ENCODE measurements around the gene LRRC27.
"Not testable (repeated sequence)": the region's sequence is repeated elsewhere in the genome, so short reads cannot be mapped to it uniquely, and the experiment has no call there.

Gene LRRC27

GRCh38 chr10:132339276-132339675 lies 7.3 kb downstream of the LRRC27 start:
- no peak for DNase-seq

GRCh38 chr10:132341017-132341416 lies 9.0 kb downstream of the LRRC27 start:
- no peak for DNase-seq

GRCh38 chr10:132341781-132342180 lies 9.8 kb downstream of the LRRC27 start:
- no peak for DNase-seq

GRCh38 chr10:132342553-132342952 lies 10.6 kb downstream of the LRRC27 start:
- DNase-seq = no peak

- no peak for DNase-seq
Observed at GRCh38 chr10:132344386-132344785, 12.4 kb downstream of the LRRC27 start.

GRCh38 chr10:132345345-132345744 lies 13.4 kb downstream of the LRRC27 start:
- no peak for DNase-seq

GRCh38 chr10:132346806-132347205 lies 14.8 kb downstream of the LRRC27 start:
- no peak for DNase-seq

GRCh38 chr10:132347211-132347930 lies 15.4 kb downstream of the LRRC27 start:
- DNase-seq = no peak

- DNase-seq = no peak
Observed at GRCh38 chr10:132347931-132348267, 15.9 kb downstream of the LRRC27 start.

- DNase-seq = no peak
Observed at GRCh38 chr10:132349766-132350165, 17.8 kb downstream of the LRRC27 start.

- no peak for DNase-seq
Observed at GRCh38 chr10:132350391-132350790, 18.4 kb downstream of the LRRC27 start.

GRCh38 chr10:132350946-132351345 lies 19.0 kb downstream of the LRRC27 start:
- DNase-seq = no peak

GRCh38 chr10:132351611-132352010 lies 19.6 kb downstream of the LRRC27 start:
- no peak for DNase-seq

GRCh38 chr10:132352462-132353308 lies 20.7 kb downstream of the LRRC27 start:
- DNase-seq = not testable (repeated sequence)

- DNase-seq = no peak
Observed at GRCh38 chr10:132353456-132354355, 21.7 kb downstream of the LRRC27 start.

GRCh38 chr10:132354356-132355094 lies 22.5 kb downstream of the LRRC27 start:
- DNase-seq = no peak

- no peak for DNase-seq
Observed at GRCh38 chr10:132355297-132355696, 23.3 kb downstream of the LRRC27 start.

- no peak for DNase-seq
Observed at GRCh38 chr10:132355754-132356153, 23.8 kb downstream of the LRRC27 start.

- DNase-seq = no peak
Observed at GRCh38 chr10:132356621-132357195, 24.7 kb downstream of the LRRC27 start.

- DNase-seq = no peak
Observed at GRCh38 chr10:132357286-132358058, 25.5 kb downstream of the LRRC27 start.

GRCh38 chr10:132359305-132360040 lies 27.5 kb downstream of the LRRC27 start:
- no peak for DNase-seq
